Calu3 (cell line): ENCODE results near the gene ADGRV1. TPM values are rescaled to one million over a fixed set of nuclear protein-coding genes. Genes with fewer than 3 reads are reported as not detected.

Source experiments
- BruUV-seq: library from RNA; stranded (reverse); fragments of 400-500 nt; replicated peaks from 2 replicates; lab custom pipeline; 2021; lab: Mats Ljungman, UMichigan
- CTCF ChIA-PET: fragments of 300-600 bp; sonication (Branson Sonifier 250); formaldehyde crosslinking; loops from one replicate; lab custom pipeline; 2022; ENCODE audit warnings: antibody characterized with exemption; lab: Charles Lee
- DNase-seq: peaks from one replicate; pipeline ENCODE4 v3.0.0; 2022
- H3K27ac Mint-ChIP-seq: one replicate; pipeline ENCODE4 v1.8.0; 2022; ENCODE audit warnings: mixed read lengths; ENCODE audit not compliant: unreplicated experiment
- H3K27me3 Mint-ChIP-seq: one replicate; pipeline ENCODE4 v1.8.0; 2022; ENCODE audit warnings: mixed read lengths; ENCODE audit not compliant: unreplicated experiment
- H3K36me3 Mint-ChIP-seq: one replicate; pipeline ENCODE4 v1.8.0; 2022; ENCODE audit warnings: mild to moderate bottlenecking, moderate library complexity, mixed read lengths; ENCODE audit not compliant: insufficient read depth, unreplicated experiment
- H3K4me1 Mint-ChIP-seq: one replicate; pipeline ENCODE4 v1.8.0; 2022; ENCODE audit warnings: mild to moderate bottlenecking, low read depth, mixed read lengths; ENCODE audit not compliant: unreplicated experiment
- H3K4me3 Mint-ChIP-seq: one replicate; pipeline ENCODE4 v1.8.0; 2022; ENCODE audit warnings: mild to moderate bottlenecking, low read depth, moderate library complexity, mixed read lengths; ENCODE audit not compliant: unreplicated experiment
- H3K9me3 Mint-ChIP-seq: one replicate; pipeline ENCODE4 v1.8.0; 2022; ENCODE audit warnings: low read depth, mixed read lengths; ENCODE audit not compliant: unreplicated experiment
- intact Hi-C: fragments of 100-400 bp; cut with micrococcal nuclease; formaldehyde crosslinking; loops from one replicate; pipeline ENCODE4 v1.10.0; 2022; ENCODE audit not compliant: unreplicated experiment
- total RNA-seq: library from RNA; stranded (reverse); gene quantifications from 2 replicates; pipeline ENCODE4 v1.2.3, GENCODE V29; 2022
- TF ChIP-seq, protein P1 (sequence below): fragments of 200-600 bp; IDR thresholded peaks from one replicate; pipeline ENCODE4 v1.8.0; 2022; ENCODE audit warnings: antibody characterized with exemption; ENCODE audit not compliant: unreplicated experiment

ADGRV1 gene
- total RNA-seq, 1 experiment from 2014 or later, result 1.8 TPM

GRCh38 chr5:90994796-90995195 is 436.2 kb downstream of the ADGRV1 start:
- TF ChIP-seq, protein P1, sequence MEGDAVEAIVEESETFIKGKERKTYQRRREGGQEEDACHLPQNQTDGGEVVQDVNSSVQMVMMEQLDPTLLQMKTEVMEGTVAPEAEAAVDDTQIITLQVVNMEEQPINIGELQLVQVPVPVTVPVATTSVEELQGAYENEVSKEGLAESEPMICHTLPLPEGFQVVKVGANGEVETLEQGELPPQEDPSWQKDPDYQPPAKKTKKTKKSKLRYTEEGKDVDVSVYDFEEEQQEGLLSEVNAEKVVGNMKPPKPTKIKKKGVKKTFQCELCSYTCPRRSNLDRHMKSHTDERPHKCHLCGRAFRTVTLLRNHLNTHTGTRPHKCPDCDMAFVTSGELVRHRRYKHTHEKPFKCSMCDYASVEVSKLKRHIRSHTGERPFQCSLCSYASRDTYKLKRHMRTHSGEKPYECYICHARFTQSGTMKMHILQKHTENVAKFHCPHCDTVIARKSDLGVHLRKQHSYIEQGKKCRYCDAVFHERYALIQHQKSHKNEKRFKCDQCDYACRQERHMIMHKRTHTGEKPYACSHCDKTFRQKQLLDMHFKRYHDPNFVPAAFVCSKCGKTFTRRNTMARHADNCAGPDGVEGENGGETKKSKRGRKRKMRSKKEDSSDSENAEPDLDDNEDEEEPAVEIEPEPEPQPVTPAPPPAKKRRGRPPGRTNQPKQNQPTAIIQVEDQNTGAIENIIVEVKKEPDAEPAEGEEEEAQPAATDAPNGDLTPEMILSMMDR, result no peak
- intact Hi-C loops, result no loop called here
- Mint-ChIP-seq H3K4me3 (no peak overlapping the region), H3K9me3 (peaks cover 12% of the 10 kb centered on the region), H3K36me3 (no peaks in the 10 kb centered on the region), H3K27me3 (no peaks in the 10 kb centered on the region), H3K27ac (no peak overlapping the region), H3K4me1 (no peaks in the 10 kb centered on the region)
- CTCF ChIA-PET, result no interaction called here
- no peak for DNase-seq
- no TSS peak for BruUV-seq

DNA sequence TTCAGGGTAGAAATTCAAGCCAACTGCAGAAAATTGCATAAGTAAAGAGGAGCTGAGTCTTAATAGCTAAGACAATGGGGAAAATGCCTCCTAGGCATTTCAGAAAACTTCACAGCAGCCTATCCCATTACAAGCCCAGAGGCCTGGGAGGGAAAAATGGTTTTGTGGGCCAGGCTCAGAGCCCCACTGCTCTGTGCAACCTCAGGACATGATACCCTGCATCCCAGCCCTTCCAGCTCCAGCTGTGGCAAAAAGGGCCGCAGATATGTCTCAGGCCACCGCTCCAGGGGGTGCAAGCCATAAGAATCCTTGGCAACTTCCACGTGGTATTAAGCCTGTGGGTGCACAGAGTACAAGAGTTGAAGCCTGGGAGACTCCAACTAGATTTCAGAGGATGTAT is 437.5 kb downstream of the ADGRV1 start:
- H3K36me3 Mint-ChIP-seq, result no peaks in the 10 kb centered on the region
- H3K4me1 Mint-ChIP-seq, result no peaks in the 10 kb centered on the region
- H3K9me3 Mint-ChIP-seq, result peaks cover 12% of the 10 kb centered on the region
- TF ChIP-seq, protein P1, result no peak
- no peak overlapping the region for H3K27ac Mint-ChIP-seq
- CTCF ChIA-PET, result no interaction called here
- no peak overlapping the region for H3K4me3 Mint-ChIP-seq
- no peaks in the 10 kb centered on the region for H3K27me3 Mint-ChIP-seq
- BruUV-seq, result no TSS peak
- intact Hi-C loops, result no loop called here
- DNase-seq, result no peak

- Mint-ChIP-seq H3K4me3 (no peak overlapping the region), H3K36me3 (no peaks in the 10 kb centered on the region), H3K9me3 (peaks cover 12% of the 10 kb centered on the region), H3K4me1 (no peaks in the 10 kb centered on the region), H3K27me3 (no peaks in the 10 kb centered on the region), H3K27ac (no peak overlapping the region)
- no TSS peak for BruUV-seq
- CTCF ChIA-PET, result no interaction called here
- intact Hi-C loops, result no loop called here
- DNase-seq, result no peak
- TF ChIP-seq, protein P1, result no peak
Measured at GRCh38 chr5:90997082-90997481, 438.5 kb downstream of the ADGRV1 start.

- Mint-ChIP-seq H3K4me1 (no peaks in the 10 kb centered on the region), H3K27me3 (no peaks in the 10 kb centered on the region), H3K4me3 (no peak overlapping the region), H3K36me3 (no peaks in the 10 kb centered on the region), H3K27ac (no peak overlapping the region), H3K9me3 (peaks cover 3% of the 10 kb centered on the region)
- no peak for DNase-seq
- CTCF ChIA-PET, result interaction anchor here (0.8 kb wide), 1 partner anchor 13 kb away, joined by 3 read pairs; no protein-coding TSS in a partner anchor
- intact Hi-C loops, result no loop called here
- no TSS peak for BruUV-seq
- TF ChIP-seq, protein P1, result no peak
Measured at GRCh38 chr5:91000743-91001142, 442.1 kb downstream of the ADGRV1 start.
